ENCODE results near the gene RAPGEF2.
A peak's percentile ranks its signal among the peaks of the same experiment; 100 is the strongest.

Gene RAPGEF2

DNA sequence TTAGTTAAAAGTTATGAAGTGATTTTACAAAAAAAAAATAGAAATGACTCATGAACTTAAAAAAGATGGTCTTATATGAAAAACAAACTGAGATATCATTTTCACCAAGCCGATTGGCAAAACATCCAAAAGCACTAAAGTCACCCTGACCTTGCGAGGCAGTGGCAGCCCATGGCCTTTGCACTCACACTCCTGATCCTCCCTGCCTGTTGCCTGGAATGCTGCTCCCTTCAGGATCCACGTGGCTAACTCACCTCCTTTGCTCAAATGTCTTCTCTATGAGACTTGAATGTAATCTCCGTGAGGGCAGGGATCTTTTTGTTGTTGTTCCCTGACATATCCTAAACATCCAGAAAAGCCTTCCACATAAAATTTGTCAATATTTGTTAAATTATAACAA, 106.4 kb downstream of the RAPGEF2 start:
- Mint-ChIP-seq H3K27ac (no peak overlapping the region), H3K36me3 (ENCODE audit: insufficient read depth) (no peaks in the 10 kb centered on the region), H3K9me3 (no peaks in the 10 kb centered on the region), H3K4me3 (no peak overlapping the region), H3K27me3 (no peaks in the 10 kb centered on the region), H3K4me1 (ENCODE audit: low read depth in 2 of 2) (peaks cover 17 to 23% of the 10 kb centered on the region in 2 donors)
- DNase-seq (no peak), ATAC-seq (replicated peaks) (no peak)

- ATAC-seq (replicated peaks), result no peak
- Mint-ChIP-seq H3K27ac (no peak overlapping the region), H3K36me3 (ENCODE audit: insufficient read depth) (peaks cover 3% of the 10 kb centered on the region), H3K27me3 (no peaks in the 10 kb centered on the region), H3K4me3 (no peak overlapping the region), H3K4me1 (ENCODE audit: low read depth in 2 of 2) (peaks cover 8 to 13% of the 10 kb centered on the region in 2 donors), H3K9me3 (no peaks in the 10 kb centered on the region)
- no peak for DNase-seq
These were observed 108.1 kb downstream of the RAPGEF2 start for GRCh38 chr4:159210975-159211374.

- Mint-ChIP-seq H3K4me1 (ENCODE audit: low read depth in 2 of 2) (peaks cover 6 to 13% of the 10 kb centered on the region in 2 donors), H3K27me3 (no peaks in the 10 kb centered on the region), H3K4me3 (no peak overlapping the region), H3K27ac (no peak overlapping the region), H3K36me3 (ENCODE audit: insufficient read depth) (peaks cover 3% of the 10 kb centered on the region), H3K9me3 (no peaks in the 10 kb centered on the region)
- DNase-seq, result no peak
- ATAC-seq (replicated peaks), result no peak
These were observed 109.9 kb downstream of the RAPGEF2 start for GRCh38 chr4:159212675-159213293.

GRCh38 chr4:159216834-159217233, 114.0 kb downstream of the RAPGEF2 start:
- DNase-seq (no peak), ATAC-seq (replicated peaks) (no peak)
- Mint-ChIP-seq H3K4me1 (ENCODE audit: low read depth in 2 of 2) (peaks cover 9 to 21% of the 10 kb centered on the region in 2 donors), H3K36me3 (ENCODE audit: insufficient read depth) (peaks cover 3% of the 10 kb centered on the region), H3K4me3 (no peak overlapping the region), H3K27ac (no peak overlapping the region), H3K9me3 (no peaks in the 10 kb centered on the region), H3K27me3 (no peaks in the 10 kb centered on the region)

DNA sequence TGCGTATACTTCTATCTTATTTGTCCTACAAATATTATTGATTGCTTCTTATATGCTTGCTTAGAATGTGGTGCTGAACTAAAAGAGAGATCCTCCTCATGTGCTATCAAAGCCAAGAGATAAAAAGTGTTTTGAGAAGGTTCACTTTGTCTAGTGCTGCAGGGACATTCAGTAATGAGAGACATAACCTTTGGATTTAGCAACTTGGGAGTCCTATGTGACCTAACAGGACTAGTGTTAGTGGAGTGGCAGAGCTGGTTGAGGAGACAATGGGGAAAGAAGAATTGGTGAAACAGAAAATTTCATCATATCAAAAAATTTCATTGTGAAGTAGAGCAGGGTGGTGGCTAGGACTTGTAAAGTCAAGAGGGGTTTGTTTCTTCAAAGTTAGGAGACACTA, 117.0 kb downstream of the RAPGEF2 start:
- Mint-ChIP-seq H3K27ac (no peak overlapping the region), H3K4me1 (ENCODE audit: low read depth in 2 of 2) (peaks cover 12 to 22% of the 10 kb centered on the region in 2 donors), H3K27me3 (no peaks in the 10 kb centered on the region), H3K36me3 (ENCODE audit: insufficient read depth) (peaks cover 2% of the 10 kb centered on the region), H3K4me3 (no peak overlapping the region), H3K9me3 (no peaks in the 10 kb centered on the region)
- no peak for DNase-seq
- ATAC-seq (replicated peaks), result no peak

GRCh38 chr4:159220353-159220752, 117.5 kb downstream of the RAPGEF2 start:
- ATAC-seq (replicated peaks), result no peak
- no peaks in the 10 kb centered on the region for H3K27me3 Mint-ChIP-seq

GRCh38 chr4:159221280-159221679, 118.4 kb downstream of the RAPGEF2 start:
- H3K9me3 Mint-ChIP-seq, result no peaks in the 10 kb centered on the region
- no peaks in the 10 kb centered on the region for H3K27me3 Mint-ChIP-seq
- no peak overlapping the region for H3K27ac Mint-ChIP-seq
- peaks cover 12 to 24% of the 10 kb centered on the region in 2 donors for H3K4me1 Mint-ChIP-seq (ENCODE audit: low read depth in 2 of 2)
- DNase-seq (no peak), ATAC-seq (replicated peaks) (no peak)
- no peaks in the 10 kb centered on the region for H3K36me3 Mint-ChIP-seq (ENCODE audit: insufficient read depth)
- H3K4me3 Mint-ChIP-seq, result no peak overlapping the region

More at GRCh38 chr4:159220353-159220752, 117.5 kb downstream of the RAPGEF2 start:
- Mint-ChIP-seq H3K9me3 (no peaks in the 10 kb centered on the region), H3K36me3 (ENCODE audit: insufficient read depth) (no peaks in the 10 kb centered on the region), H3K4me1 (ENCODE audit: low read depth in 2 of 2) (peaks cover 12 to 24% of the 10 kb centered on the region in 2 donors), H3K27ac (no peak overlapping the region), H3K4me3 (no peak overlapping the region)
- DNase-seq, result no peak

DNA sequence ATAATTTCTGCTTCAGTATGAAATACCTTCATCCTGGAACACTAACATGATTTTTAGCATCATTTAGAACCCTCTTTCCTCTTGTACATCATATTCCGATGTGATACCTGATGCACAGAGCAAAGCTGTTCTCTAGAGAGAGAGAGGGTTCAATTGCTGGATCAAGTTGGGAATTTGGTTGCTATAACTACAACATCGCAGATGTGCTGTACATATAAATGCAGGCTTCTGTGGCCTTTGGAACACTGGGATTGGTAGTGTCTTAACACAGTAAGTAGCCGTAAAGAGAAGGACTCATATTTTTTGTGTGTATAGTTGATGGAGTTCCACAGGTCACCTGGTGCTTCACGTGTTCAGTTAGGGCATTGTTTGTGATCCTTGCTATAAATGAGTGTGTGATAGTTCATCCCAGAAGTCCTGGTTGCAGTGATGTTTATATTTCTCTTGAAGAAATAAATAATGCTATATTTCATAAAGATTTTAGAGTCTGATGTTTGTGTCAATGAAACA, 119.2 kb downstream of the RAPGEF2 start:
- Mint-ChIP-seq H3K27me3 (no peaks in the 10 kb centered on the region), H3K4me3 (no peak overlapping the region), H3K27ac (no peak overlapping the region), H3K36me3 (ENCODE audit: insufficient read depth) (no peaks in the 10 kb centered on the region), H3K9me3 (no peaks in the 10 kb centered on the region), H3K4me1 (ENCODE audit: low read depth in 2 of 2) (peaks cover 9 to 22% of the 10 kb centered on the region in 2 donors)
- ATAC-seq (replicated peaks) (no peak), DNase-seq (no peak)

DNA sequence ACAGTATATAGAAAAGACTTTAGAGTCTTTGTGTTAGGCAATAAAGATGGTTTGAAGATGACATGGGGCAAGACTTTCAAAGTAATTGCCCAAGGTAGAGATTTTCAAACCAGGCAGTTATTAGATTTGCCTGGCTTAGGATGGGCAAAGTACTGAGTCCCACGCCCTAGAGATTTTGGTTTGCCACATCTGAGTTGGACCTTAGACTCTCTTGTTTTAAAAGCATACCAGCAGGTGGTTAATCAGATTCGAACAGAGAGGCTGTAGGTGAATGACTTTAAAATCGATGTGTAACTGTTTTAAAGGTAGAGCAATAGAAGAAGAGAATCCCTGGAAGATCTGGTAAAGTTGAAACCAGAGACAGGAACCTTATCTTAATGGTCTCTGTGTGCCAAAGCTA, 121.5 kb downstream of the RAPGEF2 start:
- no peak overlapping the region for H3K4me3 Mint-ChIP-seq
- H3K27ac Mint-ChIP-seq, result no peak overlapping the region
- H3K4me1 Mint-ChIP-seq (ENCODE audit: low read depth in 2 of 2), result peaks cover 9 to 23% of the 10 kb centered on the region in 2 donors
- H3K36me3 Mint-ChIP-seq (ENCODE audit: insufficient read depth), result no peaks in the 10 kb centered on the region
- DNase-seq, result no peak
- no peak for ATAC-seq (replicated peaks)
- H3K9me3 Mint-ChIP-seq, result no peaks in the 10 kb centered on the region
- no peaks in the 10 kb centered on the region for H3K27me3 Mint-ChIP-seq

DNA sequence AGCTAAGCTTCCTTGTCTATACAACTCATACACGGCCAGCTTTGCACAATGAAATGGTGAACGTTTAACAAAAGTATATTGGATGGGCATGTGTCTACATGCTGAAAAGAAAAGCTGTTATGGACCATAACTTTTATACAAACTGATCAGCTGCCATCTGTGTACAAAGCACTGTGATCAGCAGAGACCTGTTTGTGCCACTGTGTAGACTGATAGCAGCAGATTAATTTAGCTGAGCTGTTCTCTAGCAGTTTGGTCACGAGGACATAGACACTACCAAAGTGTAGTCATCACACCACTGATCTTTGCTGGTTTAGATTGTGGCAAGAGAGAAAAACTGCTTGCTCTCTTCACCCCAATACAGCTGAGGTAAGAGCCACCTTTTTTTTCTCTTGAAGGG, 124.5 kb downstream of the RAPGEF2 start:
- H3K9me3 Mint-ChIP-seq, result no peaks in the 10 kb centered on the region
- no peak overlapping the region for H3K27ac Mint-ChIP-seq
- H3K4me3 Mint-ChIP-seq, result no peak overlapping the region
- no peak for DNase-seq
- H3K4me1 Mint-ChIP-seq (ENCODE audit: low read depth in 2 of 2), result peaks cover 5 to 20% of the 10 kb centered on the region in 2 donors
- no peaks in the 10 kb centered on the region for H3K27me3 Mint-ChIP-seq
- ATAC-seq (replicated peaks), result no peak
- H3K36me3 Mint-ChIP-seq (ENCODE audit: insufficient read depth), result peaks cover 3% of the 10 kb centered on the region

GRCh38 chr4:159227984-159228383, 125.1 kb downstream of the RAPGEF2 start:
- Mint-ChIP-seq H3K27ac (no peak overlapping the region), H3K4me3 (no peak overlapping the region), H3K27me3 (no peaks in the 10 kb centered on the region), H3K9me3 (no peaks in the 10 kb centered on the region), H3K4me1 (ENCODE audit: low read depth in 2 of 2) (peaks cover 9 to 26% of the 10 kb centered on the region in 2 donors), H3K36me3 (ENCODE audit: insufficient read depth) (peaks cover 3% of the 10 kb centered on the region)
- DNase-seq (no peak), ATAC-seq (replicated peaks) (no peak)

DNA sequence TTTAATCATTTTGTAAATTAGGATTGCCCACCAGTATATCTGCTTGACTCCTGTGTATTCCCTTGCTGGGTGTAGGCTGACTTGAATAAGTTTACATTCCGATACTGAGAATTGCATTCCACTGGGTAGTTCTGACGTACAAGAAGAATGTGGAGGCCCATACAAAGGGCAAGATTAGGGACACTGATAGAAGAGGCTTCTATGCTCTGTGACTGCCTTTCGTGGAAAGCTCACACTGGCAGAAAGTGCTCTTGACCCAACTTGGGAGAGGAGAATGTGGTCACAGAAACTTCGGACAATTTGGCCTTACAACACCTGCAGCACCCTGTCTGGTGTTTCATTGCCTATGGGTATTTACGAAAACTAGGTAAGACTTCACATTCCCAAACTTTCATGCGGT, 126.3 kb downstream of the RAPGEF2 start:
- Mint-ChIP-seq H3K27ac (no peak overlapping the region), H3K9me3 (no peaks in the 10 kb centered on the region), H3K27me3 (no peaks in the 10 kb centered on the region), H3K36me3 (ENCODE audit: insufficient read depth) (peaks cover 3% of the 10 kb centered on the region), H3K4me3 (no peak overlapping the region), H3K4me1 (ENCODE audit: low read depth in 2 of 2) (peaks cover 13 to 32% of the 10 kb centered on the region in 2 donors)
- no peak for ATAC-seq (replicated peaks)
- DNase-seq, result no peak

- Mint-ChIP-seq H3K4me1 (ENCODE audit: low read depth in 2 of 2) (peaks cover 12 to 23% of the 10 kb centered on the region in 2 donors), H3K36me3 (ENCODE audit: insufficient read depth) (peaks cover 3% of the 10 kb centered on the region), H3K9me3 (no peaks in the 10 kb centered on the region), H3K4me3 (no peak overlapping the region), H3K27ac (no peak overlapping the region), H3K27me3 (no peaks in the 10 kb centered on the region)
- peak; percentile 58 for ATAC-seq (replicated peaks)
- DNase-seq, result no peak
These were observed 129.7 kb downstream of the RAPGEF2 start for GRCh38 chr4:159232465-159233106.

- ATAC-seq (replicated peaks) (no peak), DNase-seq (no peak)
- no peak overlapping the region for H3K27ac Mint-ChIP-seq
- H3K4me1 Mint-ChIP-seq (ENCODE audit: low read depth in 2 of 2), result peaks cover 12 to 17% of the 10 kb centered on the region in 2 donors
- H3K27me3 Mint-ChIP-seq, result no peaks in the 10 kb centered on the region
- H3K9me3 Mint-ChIP-seq, result no peaks in the 10 kb centered on the region
- H3K4me3 Mint-ChIP-seq, result no peak overlapping the region
- peaks cover 3% of the 10 kb centered on the region for H3K36me3 Mint-ChIP-seq (ENCODE audit: insufficient read depth)
These were observed 133.0 kb downstream of the RAPGEF2 start for GRCh38 chr4:159235779-159236368.

All from effector memory CD8-positive, alpha-beta T cell (primary cell).